ENCODE results near the gene RGPD6.
"Not testable (repeated sequence)": the region's sequence is repeated elsewhere in the genome, so short reads cannot be mapped to it uniquely, and the experiment has no call there.

RGPD6 gene

GRCh38 chr2:110589677-110590330 lies 12.8 kb upstream of the RGPD6 start:
- not testable (repeated sequence) for H3K36me3 ChIP-seq (ENCODE audit: control insufficient read depth in 2 of 2, insufficient read depth in 2 of 2, low read length in 2 of 2); H3K9me3 ChIP-seq (ENCODE audit: control insufficient read depth in 2 of 2, low read length in 2 of 2); H3K27ac ChIP-seq (ENCODE audit: low read length); H3K27me3 ChIP-seq (ENCODE audit: control insufficient read depth in 1 of 2, insufficient read depth in 2 of 2, low read length in 2 of 2); H3K4me1 ChIP-seq (ENCODE audit: control insufficient read depth, insufficient read depth, low read length); H3K4me3 ChIP-seq (ENCODE audit: low read length in 2 of 2); H3K9ac ChIP-seq (ENCODE audit: low read length in 2 of 2)

GRCh38 chr2:110588520-110588919 lies 11.5 kb upstream of the RGPD6 start:
- H3K9me3 ChIP-seq (ENCODE audit: control insufficient read depth in 2 of 2, low read length in 2 of 2); H3K9ac ChIP-seq (ENCODE audit: low read length in 2 of 2); H3K4me1 ChIP-seq (ENCODE audit: control insufficient read depth, insufficient read depth, low read length); H3K27me3 ChIP-seq (ENCODE audit: control insufficient read depth in 1 of 2, insufficient read depth in 2 of 2, low read length in 2 of 2); H3K27ac ChIP-seq (ENCODE audit: low read length); H3K4me3 ChIP-seq (ENCODE audit: low read length in 2 of 2); H3K36me3 ChIP-seq (ENCODE audit: control insufficient read depth in 2 of 2, insufficient read depth in 2 of 2, low read length in 2 of 2): not testable (repeated sequence)

- not testable (repeated sequence) for H3K9ac ChIP-seq (ENCODE audit: low read length in 2 of 2); H3K4me3 ChIP-seq (ENCODE audit: low read length in 2 of 2); H3K4me1 ChIP-seq (ENCODE audit: control insufficient read depth, insufficient read depth, low read length); H3K36me3 ChIP-seq (ENCODE audit: control insufficient read depth in 2 of 2, insufficient read depth in 2 of 2, low read length in 2 of 2); H3K9me3 ChIP-seq (ENCODE audit: control insufficient read depth in 2 of 2, low read length in 2 of 2); H3K27ac ChIP-seq (ENCODE audit: low read length); H3K27me3 ChIP-seq (ENCODE audit: control insufficient read depth in 1 of 2, insufficient read depth in 2 of 2, low read length in 2 of 2)
These were observed 2.4 kb upstream of the RGPD6 start for GRCh38 chr2:110579216-110579965.

GRCh38 chr2:110578429-110578828 lies 1.4 kb upstream of the RGPD6 start:
- H3K9me3 ChIP-seq (ENCODE audit: control insufficient read depth in 2 of 2, low read length in 2 of 2); H3K36me3 ChIP-seq (ENCODE audit: control insufficient read depth in 2 of 2, insufficient read depth in 2 of 2, low read length in 2 of 2); H3K4me1 ChIP-seq (ENCODE audit: control insufficient read depth, insufficient read depth, low read length); H3K9ac ChIP-seq (ENCODE audit: low read length in 2 of 2); H3K27ac ChIP-seq (ENCODE audit: low read length); H3K4me3 ChIP-seq (ENCODE audit: low read length in 2 of 2); H3K27me3 ChIP-seq (ENCODE audit: control insufficient read depth in 1 of 2, insufficient read depth in 2 of 2, low read length in 2 of 2): not testable (repeated sequence)

- not testable (repeated sequence) for H3K9me3 ChIP-seq (ENCODE audit: control insufficient read depth in 2 of 2, low read length in 2 of 2); H3K36me3 ChIP-seq (ENCODE audit: control insufficient read depth in 2 of 2, insufficient read depth in 2 of 2, low read length in 2 of 2); H3K9ac ChIP-seq (ENCODE audit: low read length in 2 of 2)
These were observed 77.2 kb downstream of the RGPD6 start for GRCh38 chr2:110499755-110500377.

GRCh38 chr2:110496027-110496426 lies 81.0 kb downstream of the RGPD6 start:
- not testable (repeated sequence) for H3K27me3 ChIP-seq (ENCODE audit: control insufficient read depth in 1 of 2, insufficient read depth in 2 of 2, low read length in 2 of 2); H3K4me3 ChIP-seq (ENCODE audit: low read length in 2 of 2); H3K9me3 ChIP-seq (ENCODE audit: control insufficient read depth in 2 of 2, low read length in 2 of 2); H3K36me3 ChIP-seq (ENCODE audit: control insufficient read depth in 2 of 2, insufficient read depth in 2 of 2, low read length in 2 of 2); H3K4me1 ChIP-seq (ENCODE audit: control insufficient read depth, insufficient read depth, low read length); H3K9ac ChIP-seq (ENCODE audit: low read length in 2 of 2); H3K27ac ChIP-seq (ENCODE audit: low read length)

More at GRCh38 chr2:110499755-110500377, 77.2 kb downstream of the RGPD6 start:
- H3K27ac ChIP-seq (ENCODE audit: low read length); H3K4me3 ChIP-seq (ENCODE audit: low read length in 2 of 2); H3K4me1 ChIP-seq (ENCODE audit: control insufficient read depth, insufficient read depth, low read length); H3K27me3 ChIP-seq (ENCODE audit: control insufficient read depth in 1 of 2, insufficient read depth in 2 of 2, low read length in 2 of 2): not testable (repeated sequence)

- H3K4me1 ChIP-seq (ENCODE audit: control insufficient read depth, insufficient read depth, low read length); H3K9me3 ChIP-seq (ENCODE audit: control insufficient read depth in 2 of 2, low read length in 2 of 2); H3K9ac ChIP-seq (ENCODE audit: low read length in 2 of 2); H3K36me3 ChIP-seq (ENCODE audit: control insufficient read depth in 2 of 2, insufficient read depth in 2 of 2, low read length in 2 of 2); H3K4me3 ChIP-seq (ENCODE audit: low read length in 2 of 2); H3K27me3 ChIP-seq (ENCODE audit: control insufficient read depth in 1 of 2, insufficient read depth in 2 of 2, low read length in 2 of 2); H3K27ac ChIP-seq (ENCODE audit: low read length): not testable (repeated sequence)
These were observed 82.5 kb downstream of the RGPD6 start for GRCh38 chr2:110494488-110494887.

- not testable (repeated sequence) for H3K36me3 ChIP-seq (ENCODE audit: control insufficient read depth in 2 of 2, insufficient read depth in 2 of 2, low read length in 2 of 2); H3K27ac ChIP-seq (ENCODE audit: low read length); H3K4me3 ChIP-seq (ENCODE audit: low read length in 2 of 2); H3K27me3 ChIP-seq (ENCODE audit: control insufficient read depth in 1 of 2, insufficient read depth in 2 of 2, low read length in 2 of 2); H3K9me3 ChIP-seq (ENCODE audit: control insufficient read depth in 2 of 2, low read length in 2 of 2); H3K4me1 ChIP-seq (ENCODE audit: control insufficient read depth, insufficient read depth, low read length); H3K9ac ChIP-seq (ENCODE audit: low read length in 2 of 2)
These were observed 88.0 kb downstream of the RGPD6 start for GRCh38 chr2:110488991-110489390.

GRCh38 chr2:110482697-110483096 lies 94.3 kb downstream of the RGPD6 start:
- H3K9me3 ChIP-seq (ENCODE audit: control insufficient read depth in 2 of 2, low read length in 2 of 2); H3K27ac ChIP-seq (ENCODE audit: low read length); H3K4me1 ChIP-seq (ENCODE audit: control insufficient read depth, insufficient read depth, low read length); H3K4me3 ChIP-seq (ENCODE audit: low read length in 2 of 2); H3K9ac ChIP-seq (ENCODE audit: low read length in 2 of 2); H3K27me3 ChIP-seq (ENCODE audit: control insufficient read depth in 1 of 2, insufficient read depth in 2 of 2, low read length in 2 of 2); H3K36me3 ChIP-seq (ENCODE audit: control insufficient read depth in 2 of 2, insufficient read depth in 2 of 2, low read length in 2 of 2): not testable (repeated sequence)

GRCh38 chr2:110481200-110481599 lies 95.8 kb downstream of the RGPD6 start:
- H3K4me1 ChIP-seq (ENCODE audit: control insufficient read depth, insufficient read depth, low read length); H3K4me3 ChIP-seq (ENCODE audit: low read length in 2 of 2); H3K36me3 ChIP-seq (ENCODE audit: control insufficient read depth in 2 of 2, insufficient read depth in 2 of 2, low read length in 2 of 2); H3K9ac ChIP-seq (ENCODE audit: low read length in 2 of 2); H3K27ac ChIP-seq (ENCODE audit: low read length); H3K9me3 ChIP-seq (ENCODE audit: control insufficient read depth in 2 of 2, low read length in 2 of 2); H3K27me3 ChIP-seq (ENCODE audit: control insufficient read depth in 1 of 2, insufficient read depth in 2 of 2, low read length in 2 of 2): not testable (repeated sequence)

- not testable (repeated sequence) for H3K9ac ChIP-seq (ENCODE audit: low read length in 2 of 2); H3K27me3 ChIP-seq (ENCODE audit: control insufficient read depth in 1 of 2, insufficient read depth in 2 of 2, low read length in 2 of 2); H3K4me3 ChIP-seq (ENCODE audit: low read length in 2 of 2); H3K9me3 ChIP-seq (ENCODE audit: control insufficient read depth in 2 of 2, low read length in 2 of 2); H3K4me1 ChIP-seq (ENCODE audit: control insufficient read depth, insufficient read depth, low read length); H3K27ac ChIP-seq (ENCODE audit: low read length); H3K36me3 ChIP-seq (ENCODE audit: control insufficient read depth in 2 of 2, insufficient read depth in 2 of 2, low read length in 2 of 2)
These were observed 96.9 kb downstream of the RGPD6 start for GRCh38 chr2:110480084-110480483.
